ENCODE data around the gene ESAM. TPM values are rescaled to one million over a fixed set of nuclear protein-coding genes. Genes with fewer than 3 reads are reported as not detected.

Gene ESAM, protein sequence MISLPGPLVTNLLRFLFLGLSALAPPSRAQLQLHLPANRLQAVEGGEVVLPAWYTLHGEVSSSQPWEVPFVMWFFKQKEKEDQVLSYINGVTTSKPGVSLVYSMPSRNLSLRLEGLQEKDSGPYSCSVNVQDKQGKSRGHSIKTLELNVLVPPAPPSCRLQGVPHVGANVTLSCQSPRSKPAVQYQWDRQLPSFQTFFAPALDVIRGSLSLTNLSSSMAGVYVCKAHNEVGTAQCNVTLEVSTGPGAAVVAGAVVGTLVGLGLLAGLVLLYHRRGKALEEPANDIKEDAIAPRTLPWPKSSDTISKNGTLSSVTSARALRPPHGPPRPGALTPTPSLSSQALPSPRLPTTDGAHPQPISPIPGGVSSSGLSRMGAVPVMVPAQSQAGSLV
- total RNA-seq: 0.50 and 0.73 TPM in 2 replicates

DNA sequence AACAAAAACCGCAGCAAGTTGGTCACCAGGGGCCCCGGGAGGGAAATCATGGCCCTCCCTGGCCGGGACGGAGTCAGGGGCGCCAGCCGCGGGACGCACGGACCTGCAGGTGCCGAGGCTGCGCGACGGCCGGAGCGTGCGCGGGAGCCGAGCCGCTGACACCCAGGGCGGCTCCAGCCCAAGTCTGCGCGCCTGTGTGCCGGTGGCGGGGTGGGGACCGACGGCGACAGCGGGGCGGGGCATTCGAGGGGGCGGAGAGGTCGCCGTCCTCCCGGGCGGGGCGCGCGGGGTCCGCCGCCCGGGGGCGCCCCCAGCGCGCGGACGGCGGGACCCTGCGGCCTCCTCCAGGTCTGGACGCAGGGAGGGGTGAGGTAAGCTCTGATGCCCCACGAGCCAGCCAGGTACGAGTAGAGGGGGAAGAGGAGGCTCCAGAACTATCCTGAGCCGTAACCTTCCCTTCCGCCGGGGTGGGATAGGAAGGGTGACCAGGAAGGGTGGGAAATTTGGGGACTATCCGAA lies at the start of gene ESAM:
ESAM (minus strand) TSS at position 186 of the 519 bp plus-strand sequence; CDS start at position 50, 136 bp downstream.
- intact Hi-C loops (cut with micrococcal nuclease): loop anchor here (1.0 to 2.0 kb wide), 2 partner anchors 38 to 115 kb away; partner anchors contain the start of gene MSANTD2

GRCh38 chr11:124811399-124812125 lies 49.5 kb upstream of the ESAM start:
- intact Hi-C loops (cut with micrococcal nuclease): no loop called here

DNA sequence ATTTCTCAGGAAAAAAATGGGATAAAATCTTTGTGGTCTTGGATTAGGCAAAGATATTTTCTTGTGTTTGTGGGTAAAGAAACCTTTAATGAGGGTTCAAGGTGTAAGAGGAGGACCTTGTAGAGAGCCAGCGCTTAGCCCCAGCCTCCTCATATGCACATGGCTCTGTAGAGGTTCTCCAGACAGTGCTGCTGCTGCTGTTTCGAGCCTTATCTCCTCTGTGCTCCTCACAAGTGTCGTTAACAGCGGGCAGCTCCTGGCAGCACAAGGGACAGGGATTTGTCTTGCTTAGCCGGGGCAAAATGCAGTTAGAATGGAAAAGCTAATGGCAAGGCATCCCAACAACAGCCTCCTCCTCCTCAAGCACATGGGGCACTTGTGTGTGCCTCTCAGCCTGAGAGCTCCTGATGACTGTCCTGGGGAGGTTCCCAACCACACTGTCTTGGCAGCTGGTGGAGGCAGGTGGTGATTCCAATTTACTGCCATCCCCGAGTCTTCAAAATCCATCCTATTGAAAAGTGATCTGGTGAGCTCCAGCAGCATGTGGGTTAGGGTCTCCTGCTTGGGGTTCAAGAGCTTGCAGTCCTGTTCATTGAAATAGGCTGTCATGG lies 45.7 kb upstream of the ESAM start:
- intact Hi-C loops (cut with micrococcal nuclease): no loop called here

DNA sequence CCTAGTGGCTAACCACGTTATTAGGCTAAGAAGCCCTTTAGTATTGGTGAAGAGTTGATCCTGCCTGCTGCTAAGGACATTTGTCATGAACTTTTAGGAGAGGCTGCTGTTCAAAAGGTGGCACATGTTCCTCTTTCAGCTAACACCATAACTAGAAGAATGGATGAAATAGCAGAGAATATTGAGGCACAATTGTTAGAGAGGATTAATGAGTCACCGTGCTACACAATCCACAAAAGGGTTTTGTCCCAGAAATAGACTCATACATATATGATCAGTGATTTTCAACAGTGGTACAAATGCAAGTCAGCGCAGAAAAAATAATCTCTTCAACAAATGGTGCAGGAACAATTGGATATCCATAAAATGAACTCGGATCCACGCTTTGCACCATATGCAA lies 45.1 kb upstream of the ESAM start:
- intact Hi-C loops (cut with micrococcal nuclease): no loop called here

DNA sequence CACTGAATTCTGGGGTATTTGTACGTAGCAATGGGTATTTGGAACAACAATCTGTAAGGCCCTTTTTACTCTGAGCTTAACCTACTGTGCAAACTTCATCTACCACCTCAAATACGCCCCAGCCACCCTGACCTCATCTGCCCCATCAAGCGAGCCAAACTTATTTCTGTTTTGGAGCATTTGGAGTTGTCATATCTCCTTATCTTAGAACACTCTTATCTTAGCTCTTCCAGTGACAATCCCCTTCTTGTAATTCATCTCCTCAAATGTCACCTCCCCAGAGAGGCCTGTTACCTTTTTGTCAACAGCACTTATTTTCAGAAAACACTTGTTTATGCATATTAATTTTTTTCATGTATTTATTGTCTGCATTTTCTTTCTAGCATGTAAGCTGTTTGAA lies 42.8 kb upstream of the ESAM start:
- intact Hi-C loops (cut with micrococcal nuclease): loop anchor here (5.0 kb wide), 1 partner anchor 147 kb away; the partner anchor contains the start of gene CCDC15

DNA sequence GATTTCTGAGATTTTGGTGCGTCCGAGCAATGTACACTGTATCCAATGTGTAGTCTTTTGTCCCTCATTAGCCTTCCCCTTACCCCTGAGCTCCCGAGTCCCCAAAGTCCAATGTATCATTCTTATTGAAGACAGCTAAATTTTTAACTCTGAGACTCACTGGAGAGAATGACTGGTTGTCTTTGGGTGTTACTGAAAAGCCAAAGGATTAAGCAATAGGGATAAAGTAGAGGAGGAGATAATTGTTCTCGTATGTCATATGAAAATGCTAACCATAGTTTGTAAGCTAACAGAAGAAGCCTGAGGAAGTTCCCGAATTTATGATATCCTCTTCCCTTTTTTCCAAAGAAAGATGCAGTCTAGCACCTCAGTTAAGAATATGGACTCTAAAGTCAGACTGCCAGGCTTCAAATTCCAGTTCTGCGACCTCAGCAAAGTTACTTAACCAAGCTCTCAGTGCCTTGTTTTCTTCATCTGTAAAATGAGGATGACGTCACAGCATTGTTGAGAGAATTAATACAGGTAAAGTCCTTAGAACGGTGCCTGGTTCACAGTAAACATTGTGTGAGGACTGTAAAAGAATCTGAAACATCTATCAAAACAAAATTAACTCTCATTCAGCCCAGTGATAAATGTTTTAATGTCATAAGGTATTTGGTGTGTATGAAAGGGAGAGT lies 39.7 kb upstream of the ESAM start:
- intact Hi-C loops (cut with micrococcal nuclease): loop anchor here (2.0 to 5.0 kb wide), 2 partner anchors 75 to 151 kb away; partner anchors contain the start of gene CCDC15

- intact Hi-C loops (cut with micrococcal nuclease): loop anchor here (2.0 to 5.0 kb wide), 2 partner anchors 76 to 151 kb away; partner anchors contain the start of gene CCDC15
Observed at GRCh38 chr11:124801014-124801413, 38.9 kb upstream of the ESAM start.

DNA sequence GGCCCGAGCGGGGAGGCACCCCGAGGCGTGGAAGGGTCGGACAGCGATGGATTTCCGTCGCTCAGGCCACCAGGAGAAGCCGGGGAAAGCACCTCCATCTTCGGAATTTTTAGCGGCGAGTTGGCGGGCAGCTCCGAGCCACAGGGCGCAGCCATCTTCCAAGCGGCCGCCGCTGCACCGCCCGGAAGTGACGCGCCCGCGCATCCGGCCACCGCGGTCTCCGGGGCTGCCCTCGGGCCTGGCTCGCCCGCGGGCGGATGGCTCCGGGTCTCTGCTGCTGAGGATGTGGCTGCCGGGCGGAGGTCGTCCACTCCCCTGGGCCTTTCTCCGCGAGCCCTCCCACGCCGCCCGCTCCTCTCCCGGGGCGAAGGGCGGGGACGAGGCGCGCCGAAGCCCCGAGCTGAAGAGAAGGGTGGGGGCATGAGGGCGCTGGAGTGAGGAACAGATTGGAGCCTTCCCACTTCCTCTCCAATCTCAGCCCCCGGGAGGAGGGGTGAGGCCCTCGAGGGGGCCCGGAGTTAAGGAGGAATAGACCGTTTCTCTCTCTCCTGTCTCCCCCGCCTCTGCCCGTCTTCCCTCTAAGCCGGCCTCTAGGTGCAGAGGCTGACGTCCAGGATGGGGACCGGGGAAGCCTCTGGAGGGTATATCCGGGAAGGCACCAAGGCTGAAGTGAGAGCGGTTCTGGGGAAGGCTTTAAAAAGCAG lies 38.3 kb upstream of the ESAM start, which contains the start of gene MSANTD2:
MSANTD2 (minus strand) TSS at position 181 of the 704 bp plus-strand sequence; CDS start at position 155, 26 bp downstream.
- intact Hi-C loops (cut with micrococcal nuclease): loop anchor here (1.0 to 5.0 kb wide), 8 partner anchors 38 to 311 kb away; partner anchors contain the start of genes CCDC15, ESAM, SIAE and SPA17

- intact Hi-C loops (cut with micrococcal nuclease): loop anchor here (1.0 to 5.0 kb wide), 9 partner anchors 37 to 312 kb away; partner anchors contain the start of genes CCDC15, ESAM, SIAE and SPA17
Observed at GRCh38 chr11:124799348-124800225, 37.5 kb upstream of the ESAM start.

DNA sequence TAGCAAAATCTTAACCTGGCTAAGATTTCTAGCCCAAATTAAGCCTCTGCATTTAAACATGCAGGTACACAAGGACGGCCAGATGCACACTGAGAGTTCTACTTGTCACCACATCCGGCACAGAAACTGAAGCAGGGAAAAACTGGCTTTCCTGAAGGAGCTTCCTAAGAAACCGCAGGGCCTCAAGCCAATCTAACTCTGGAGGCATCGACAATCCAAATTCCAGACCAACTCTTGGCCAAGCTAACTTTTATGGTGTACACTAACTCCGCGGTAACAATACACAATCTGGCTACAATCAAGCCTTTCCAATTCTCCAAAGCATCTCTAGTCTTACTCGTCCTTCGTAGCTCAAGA lies 36.9 kb upstream of the ESAM start:
- intact Hi-C loops (cut with micrococcal nuclease): loop anchor here (2.0 kb wide), 1 partner anchor 38 kb away; no protein-coding TSS in a partner anchor

DNA sequence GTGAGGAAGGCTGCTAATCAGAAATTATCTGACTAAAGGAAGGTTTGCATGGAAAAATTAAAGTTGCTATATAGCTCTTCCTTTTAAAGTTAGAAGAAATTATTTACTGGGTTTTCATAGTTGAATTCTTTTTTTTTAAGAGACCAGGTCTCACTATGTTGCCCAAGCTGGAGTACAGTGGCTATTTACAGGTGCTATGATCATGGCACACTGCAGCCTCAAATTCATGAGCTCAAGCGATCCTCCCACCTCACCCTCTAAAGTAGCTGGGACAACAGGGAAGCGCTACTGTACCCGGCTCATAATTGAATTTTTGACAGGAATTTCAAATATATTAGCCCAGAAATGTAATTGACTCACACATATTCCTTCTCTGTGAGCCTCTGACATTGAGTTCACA lies 34.2 kb upstream of the ESAM start:
- intact Hi-C loops (cut with micrococcal nuclease): no loop called here

- intact Hi-C loops (cut with micrococcal nuclease): loop anchor here (1.0 kb wide), 1 partner anchor 124 kb away; no protein-coding TSS in a partner anchor
Observed at GRCh38 chr11:124793466-124794278, 31.6 kb upstream of the ESAM start.

DNA sequence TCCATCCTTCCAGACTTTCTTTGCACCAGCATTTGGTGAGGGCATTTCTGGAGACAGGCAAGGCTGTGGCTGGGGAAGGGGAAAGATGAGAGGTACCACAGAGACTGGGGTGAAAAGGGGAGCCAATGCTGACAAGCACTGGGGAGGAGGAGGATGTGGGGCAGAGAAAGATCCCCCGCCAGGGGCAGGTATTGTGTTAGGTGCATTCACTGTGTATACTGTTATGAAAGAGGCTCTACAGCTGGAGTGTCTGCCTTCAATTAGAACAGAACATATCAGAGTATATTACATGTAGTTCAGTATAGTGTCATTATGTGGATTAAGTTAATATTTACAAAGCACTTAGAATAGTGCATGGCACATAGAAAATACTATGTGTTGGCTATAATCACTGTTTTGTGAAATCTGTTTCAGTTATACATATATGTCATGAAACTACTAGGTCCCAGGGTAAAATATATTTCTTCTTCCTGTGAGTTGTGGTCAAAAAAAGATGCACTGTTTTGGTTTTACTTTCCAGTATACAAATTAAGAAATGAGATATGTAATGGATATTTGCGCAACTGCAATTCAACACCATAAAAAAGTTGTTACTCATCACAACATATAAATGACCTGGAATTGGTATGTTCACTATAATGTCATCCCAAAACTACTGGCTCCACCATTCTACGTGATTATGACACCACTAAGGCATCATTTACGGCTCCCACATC lies 29.7 kb upstream of the ESAM start:
- intact Hi-C loops (cut with micrococcal nuclease): no loop called here

DNA sequence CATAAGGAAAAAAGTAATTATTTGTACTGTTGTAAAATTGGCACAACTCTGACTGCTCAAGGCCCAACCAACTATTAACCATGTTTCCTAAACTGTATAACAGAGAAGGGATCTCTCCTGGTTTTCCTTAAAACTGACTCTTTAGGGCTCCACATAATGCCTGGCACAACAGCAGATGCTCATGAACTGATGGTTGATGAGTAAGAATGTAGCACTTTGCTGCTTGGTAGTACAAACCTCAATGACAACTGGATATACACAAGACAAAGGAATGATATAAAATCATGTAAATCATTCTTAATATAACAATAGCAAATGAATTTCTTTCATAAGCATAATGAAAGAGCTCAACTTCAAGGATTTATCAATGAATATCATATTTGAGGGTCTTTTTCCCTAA lies 26.4 kb upstream of the ESAM start:
- intact Hi-C loops (cut with micrococcal nuclease): no loop called here

- intact Hi-C loops (cut with micrococcal nuclease): no loop called here
Observed at GRCh38 chr11:124784051-124784450, 22.0 kb upstream of the ESAM start.

- intact Hi-C loops (cut with micrococcal nuclease): no loop called here
Observed at GRCh38 chr11:124783002-124783401, 20.9 kb upstream of the ESAM start.

DNA sequence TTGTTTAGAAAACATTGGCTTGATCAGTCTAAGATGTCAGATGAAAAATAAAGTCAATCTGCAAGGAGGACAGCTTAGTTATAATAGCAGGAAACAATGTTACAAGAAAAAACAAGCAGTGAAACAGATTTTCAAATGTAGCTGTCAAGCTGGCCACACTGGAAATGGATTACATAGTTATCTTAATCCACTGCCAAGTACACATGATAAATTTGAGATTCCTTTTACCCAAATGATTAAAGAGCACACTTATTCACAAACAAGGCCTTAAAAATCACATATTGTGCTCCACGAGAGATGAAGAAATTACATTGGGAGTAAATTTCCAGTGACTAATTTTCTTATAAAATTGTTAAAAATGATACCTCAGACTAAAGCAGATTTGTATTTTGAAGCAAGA lies 17.5 kb upstream of the ESAM start:
- intact Hi-C loops (cut with micrococcal nuclease): no loop called here

Measured in T-helper 2 cell treated with Interferon-gamma antibody and Interleukin-4, amounts not matched to agents 100 ng/mL and 5 ng/mL, for 36 hours (primary cell).